ENCODE measurements around the gene ISX.
"Not testable (repeated sequence)": the region's sequence is repeated elsewhere in the genome, so short reads cannot be mapped to it uniquely, and the experiment has no call there.

Gene ISX

DNA sequence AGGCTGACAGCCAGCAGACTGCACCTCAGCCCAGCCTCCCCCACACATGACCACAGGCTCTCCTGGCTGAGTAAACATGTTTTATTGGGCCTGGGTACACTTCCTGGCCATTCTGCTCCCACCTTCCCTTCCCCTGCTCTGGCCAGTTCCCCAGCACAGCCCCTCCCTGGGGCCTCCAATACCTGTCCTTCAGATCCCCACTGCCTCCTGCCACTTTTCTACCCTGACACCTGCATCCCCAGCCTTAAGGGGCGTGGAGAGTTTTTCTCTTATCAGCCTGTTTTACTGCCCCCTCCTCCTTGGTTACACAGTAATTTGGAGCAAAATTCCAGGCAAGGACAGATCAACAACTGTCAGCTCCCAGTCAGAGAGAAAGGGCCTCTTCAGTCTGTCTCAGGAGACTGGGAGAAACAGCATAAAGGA, at the start of gene ISX:
Gene ISX, plus strand, starts transcription at position 363 of the 423 bp plus-strand sequence. CDS start 930 bp downstream, outside the sequence.
- no peak for DNase-seq (ENCODE audit: low spot score)

DNA sequence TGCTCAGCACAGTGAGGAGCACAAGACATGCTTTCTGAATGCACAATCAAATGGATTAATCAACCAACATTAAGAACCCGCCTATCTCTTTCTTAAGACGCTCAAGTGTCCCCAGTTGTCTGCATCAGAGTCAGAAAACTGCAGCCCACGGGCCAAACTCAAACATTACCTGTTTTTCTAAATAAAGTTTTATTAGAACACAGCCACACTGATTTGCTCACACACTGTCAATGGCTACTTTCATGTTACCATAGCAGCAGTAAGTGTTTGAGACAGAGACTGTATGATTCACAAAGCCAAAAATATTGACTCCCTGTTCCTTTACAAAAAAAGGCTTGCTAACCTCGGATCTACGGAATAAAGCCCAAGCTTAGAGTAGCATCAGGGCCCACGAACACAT, 49.0 kb upstream of the ISX start:
- no peak for DNase-seq (ENCODE audit: low spot score)

GRCh38 chr22:35018995-35019394, 47.0 kb upstream of the ISX start:
- no peak for DNase-seq (ENCODE audit: low spot score)

DNA sequence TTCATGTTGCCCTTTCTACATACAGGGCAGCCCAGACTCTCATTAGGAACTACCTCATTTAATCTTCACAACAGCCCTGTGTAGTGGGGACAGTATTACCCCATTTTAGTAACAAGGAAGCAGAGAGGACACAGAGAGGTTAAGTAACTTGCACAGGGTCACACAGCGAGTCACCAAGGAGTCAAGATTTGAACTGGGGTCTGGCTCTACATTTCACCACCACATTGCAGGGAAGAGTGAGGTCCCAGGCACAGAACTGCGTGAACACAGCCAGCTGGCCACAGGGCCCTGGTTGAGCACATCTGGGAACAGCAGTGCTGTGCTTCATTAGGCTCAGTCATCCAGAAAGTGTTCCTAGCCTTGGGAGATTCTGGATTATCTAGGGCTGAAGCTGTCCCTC, 45.4 kb upstream of the ISX start:
- DNase-seq (ENCODE audit: low spot score): no peak

- DNase-seq (ENCODE audit: low spot score): no peak
These were observed 44.8 kb upstream of the ISX start for GRCh38 chr22:35021161-35021560.

DNA sequence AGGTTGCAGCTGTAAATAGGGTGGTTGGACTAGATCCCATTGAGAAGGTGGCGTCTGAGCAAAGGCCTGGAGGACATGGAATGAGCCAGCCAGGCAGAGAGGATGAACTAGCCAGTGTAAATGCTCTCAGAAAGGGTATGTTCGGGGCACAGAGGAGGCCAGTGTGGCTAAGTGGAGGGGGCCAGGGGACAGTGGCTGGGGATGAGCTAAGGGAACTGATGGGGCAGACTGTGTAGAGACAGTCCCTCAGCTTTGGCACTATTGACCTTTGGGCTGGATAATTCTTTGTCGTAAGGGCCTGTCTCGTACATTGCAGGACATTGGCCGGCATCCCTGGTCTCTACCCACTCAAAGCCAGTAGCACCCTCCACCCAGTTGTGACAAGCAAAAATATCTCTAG, 43.7 kb upstream of the ISX start:
- DNase-seq (ENCODE audit: low spot score): no peak

GRCh38 chr22:35023692-35024363, 42.1 kb upstream of the ISX start:
- DNase-seq (ENCODE audit: low spot score): peak; percentile 20

DNA sequence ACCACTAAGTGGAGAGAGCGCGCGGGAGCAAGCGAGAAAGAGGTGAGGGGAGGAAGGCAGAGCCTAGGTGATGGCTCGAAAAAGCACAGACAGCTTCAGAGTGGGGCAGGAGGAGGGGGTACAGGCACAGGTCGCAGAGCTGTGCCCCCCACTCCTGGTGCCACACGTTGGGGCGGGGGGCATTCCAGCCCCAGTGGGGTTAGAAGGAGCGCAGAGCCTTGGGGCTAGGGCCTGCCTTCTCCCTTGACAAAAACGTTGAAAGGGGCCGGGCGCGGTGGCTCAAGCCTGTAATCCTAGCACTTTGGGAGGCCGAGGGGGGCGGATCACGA, 41.6 kb upstream of the ISX start:
- no peak for DNase-seq (ENCODE audit: low spot score)

- DNase-seq (ENCODE audit: low spot score): not testable (repeated sequence)
These were observed 35.8 kb upstream of the ISX start for GRCh38 chr22:35030112-35030511.

- no peak for DNase-seq (ENCODE audit: low spot score)
These were observed 33.4 kb upstream of the ISX start for GRCh38 chr22:35032571-35032970.

DNA sequence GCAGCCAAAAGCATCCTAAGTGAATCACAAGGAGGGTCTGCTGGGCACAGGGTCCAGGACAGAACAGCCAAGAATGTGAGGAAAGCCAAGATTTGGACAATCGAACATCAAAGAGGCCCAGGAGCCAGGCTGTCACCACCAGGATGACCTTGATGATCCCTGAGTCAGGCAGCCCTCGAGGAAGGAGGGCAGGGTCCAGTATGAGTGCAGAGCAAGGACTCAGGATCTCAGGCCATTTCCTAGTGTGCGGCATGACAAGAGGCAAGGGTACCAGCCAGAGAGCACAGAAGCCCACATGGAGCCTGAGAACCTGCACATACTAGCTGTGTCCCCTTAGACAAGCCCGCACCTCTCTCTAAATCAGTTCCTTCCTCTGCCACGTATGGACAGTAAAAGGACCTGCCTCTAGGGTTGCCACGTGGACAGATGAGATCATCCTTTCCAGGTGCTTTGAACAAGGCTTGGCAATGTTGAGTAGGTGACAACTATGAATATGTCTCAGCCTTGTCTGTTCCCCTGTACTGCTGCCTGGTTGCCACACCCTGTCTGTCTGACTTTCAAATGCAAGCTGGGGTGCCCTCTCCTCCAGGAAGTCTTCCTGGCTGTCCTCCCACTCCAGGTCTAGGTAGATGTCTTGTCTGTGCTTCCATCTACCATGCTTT, 32.2 kb upstream of the ISX start:
- no peak for DNase-seq (ENCODE audit: low spot score)

DNA sequence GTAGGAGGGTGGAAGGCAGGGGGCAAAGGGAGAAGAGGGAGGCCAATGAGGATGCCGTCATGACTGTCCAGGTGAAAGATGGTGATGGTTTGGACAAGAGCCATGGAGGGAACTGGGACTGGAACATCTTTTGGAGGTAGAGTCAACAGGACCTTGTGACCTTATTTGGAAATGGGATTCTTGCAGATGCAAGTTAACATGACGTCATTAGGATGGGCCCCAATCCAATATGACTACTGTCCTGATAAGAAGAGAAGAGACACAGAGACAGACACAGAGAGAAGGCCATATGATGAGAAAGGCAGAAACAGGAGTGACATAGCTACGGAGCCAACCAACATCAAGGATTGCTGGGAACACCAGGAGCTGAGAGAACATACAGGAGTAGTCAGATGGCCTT, 31.0 kb upstream of the ISX start:
- DNase-seq (ENCODE audit: low spot score): no peak

GRCh38 chr22:35037089-35037488, 28.9 kb upstream of the ISX start:
- no peak for DNase-seq (ENCODE audit: low spot score)

DNA sequence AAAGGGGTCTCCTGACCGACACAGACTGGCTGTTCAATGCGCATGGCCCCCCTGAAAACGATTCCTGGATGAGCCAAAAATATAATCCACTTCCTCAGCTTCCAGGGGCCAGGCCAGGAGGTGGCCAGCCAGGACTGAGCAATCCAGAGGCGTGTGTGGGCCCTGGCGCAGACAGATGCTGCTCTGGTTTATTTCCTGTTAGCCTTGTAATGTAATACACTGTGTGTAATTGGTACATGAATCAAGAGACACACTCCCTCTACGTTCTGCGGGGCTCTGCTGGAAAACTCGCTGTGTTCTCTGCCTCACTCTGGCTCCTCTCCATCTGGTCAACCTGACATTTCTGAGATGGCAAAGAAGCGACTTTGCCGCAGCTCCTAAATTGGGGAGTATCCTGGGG, 26.3 kb upstream of the ISX start:
- no peak for DNase-seq (ENCODE audit: low spot score)

GRCh38 chr22:35043252-35043933, 22.6 kb upstream of the ISX start:
- DNase-seq (ENCODE audit: low spot score): no peak

- DNase-seq (ENCODE audit: low spot score): no peak
These were observed 22.0 kb upstream of the ISX start for GRCh38 chr22:35043934-35044319.

GRCh38 chr22:35044607-35045390, 21.2 kb upstream of the ISX start:
- DNase-seq (ENCODE audit: low spot score): no peak

GRCh38 chr22:35045451-35045850, 20.5 kb upstream of the ISX start:
- DNase-seq (ENCODE audit: low spot score): no peak

DNA sequence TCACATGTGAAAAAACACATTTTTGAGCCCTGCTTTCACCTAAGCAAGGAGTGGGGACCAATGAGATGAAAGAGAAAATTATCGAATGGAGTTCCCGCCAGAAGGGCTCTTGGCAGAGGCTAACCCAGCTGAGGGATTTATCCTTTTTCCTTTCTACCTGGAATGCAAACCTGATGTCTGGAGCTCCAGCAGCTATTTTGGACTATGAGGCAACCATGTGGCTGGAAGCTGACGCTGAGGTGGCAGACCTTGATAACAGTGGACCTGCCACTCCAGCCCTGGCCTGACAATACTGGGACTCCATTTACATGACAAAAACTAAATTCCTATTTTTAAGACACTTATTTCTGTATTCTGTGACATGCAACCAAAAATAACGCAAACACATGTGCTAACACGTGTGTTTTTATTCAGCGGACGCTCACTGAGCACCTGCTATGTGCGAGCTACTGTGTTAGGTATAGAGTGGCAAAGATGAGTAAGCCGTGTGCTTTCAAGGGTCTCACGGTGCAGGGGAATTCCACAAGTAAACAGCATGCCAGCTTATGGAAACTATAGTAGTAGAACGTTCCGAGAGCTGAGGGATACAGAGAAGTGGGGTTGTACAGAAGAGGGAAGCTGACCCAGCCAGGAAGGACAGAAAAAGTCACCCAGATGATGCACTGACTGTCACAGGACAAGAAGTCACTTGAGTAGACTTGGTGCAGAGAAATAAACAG, 19.1 kb upstream of the ISX start:
- DNase-seq (ENCODE audit: low spot score): no peak

GRCh38 chr22:35050038-35050437, 15.9 kb upstream of the ISX start:
- DNase-seq (ENCODE audit: low spot score): not testable (repeated sequence)

DNA sequence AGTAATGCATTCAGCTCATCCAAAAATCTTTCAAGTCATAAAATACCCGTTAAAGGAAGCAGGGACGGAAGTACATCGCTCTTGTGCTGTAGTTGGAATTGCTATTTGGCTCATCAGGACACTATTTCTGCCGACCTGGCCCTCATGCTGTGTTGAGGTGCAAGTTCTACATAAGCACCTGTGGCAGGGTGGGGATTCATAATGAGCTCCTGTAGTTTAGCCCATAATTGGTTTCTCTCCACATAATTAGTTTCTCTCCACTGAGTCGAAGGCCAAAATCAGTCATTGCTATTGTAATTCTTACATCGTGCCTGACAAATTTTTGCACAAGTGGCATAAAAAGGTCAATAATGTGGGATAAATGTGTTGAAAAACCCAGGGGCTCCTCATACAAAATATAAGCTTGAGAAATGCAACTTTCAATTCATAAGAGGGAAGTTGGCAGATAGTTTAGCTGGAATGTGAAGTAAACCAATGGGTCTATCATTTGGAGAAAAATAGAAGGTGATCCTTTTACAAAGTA, 14.9 kb upstream of the ISX start:
- no peak for DNase-seq (ENCODE audit: low spot score)

DNA sequence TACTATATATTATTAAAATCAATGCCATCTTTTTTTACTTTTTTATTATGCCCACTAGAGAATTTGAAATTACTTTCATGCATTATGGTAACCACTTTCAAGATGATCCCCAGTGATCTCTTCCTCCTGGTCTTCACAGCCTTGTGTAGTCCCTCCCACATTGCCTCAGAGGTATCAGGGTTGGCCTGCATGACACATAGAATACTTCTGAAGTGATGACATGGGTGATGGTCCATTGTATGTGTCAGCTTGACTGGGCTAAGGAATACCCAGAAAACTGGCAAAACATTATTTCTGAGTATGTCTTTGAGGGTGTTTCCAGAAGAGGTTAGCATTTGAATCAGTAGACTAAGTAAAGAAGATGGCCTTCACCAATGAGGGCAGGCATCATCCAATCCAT, 14.2 kb upstream of the ISX start:
- no peak for DNase-seq (ENCODE audit: low spot score)
